Activated CD4-positive, alpha-beta T cell treated with anti-CD3 and anti-CD28 coated beads, Interleukin-2, amount 10 ng/mL, durations not matched to agents 24 days and 14 days (primary cell): Measurements from ENCODE around the gene PDCD4. TPM values are rescaled to one million over a fixed set of nuclear protein-coding genes. Genes with fewer than 3 reads are reported as not detected.

Source experiments
- DNase-seq: peaks from one replicate; pipeline ENCODE4 v3.0.0; 2022
- H3K27ac Mint-ChIP-seq: one replicate; pipeline ENCODE4 v1.8.0; 2022; ENCODE audit warnings: mild to moderate bottlenecking, mixed read lengths
- H3K27me3 Mint-ChIP-seq: one replicate; pipeline ENCODE4 v1.8.0; 2022; ENCODE audit warnings: mixed read lengths
- H3K36me3 Mint-ChIP-seq: one replicate; pipeline ENCODE4 v1.8.0; 2022; ENCODE audit warnings: low read depth, mild to moderate bottlenecking, mixed read lengths
- H3K4me1 Mint-ChIP-seq: one replicate; pipeline ENCODE4 v1.8.0; 2021; ENCODE audit warnings: mixed read lengths
- H3K4me3 Mint-ChIP-seq: one replicate; pipeline ENCODE4 v1.8.0; 2022; ENCODE audit warnings: mild to moderate bottlenecking, moderate library complexity, mixed read lengths
- H3K9me3 Mint-ChIP-seq: one replicate; pipeline ENCODE4 v1.8.0; 2021; ENCODE audit warnings: mixed read lengths
- intact Hi-C: fragments of 100-400 bp; cut with micrococcal nuclease; formaldehyde crosslinking; loops from one replicate; pipeline ENCODE4 v1.15.1; 2023
- total RNA-seq: library from RNA; stranded (reverse); gene quantifications from 2 replicates; pipeline ENCODE4 v1.2.3, GENCODE V29; 2022

The PDCD4 gene
- total RNA-seq, 1 donor from 2014 or later = 45.2 TPM

GRCh38 chr10:110918643-110919348 is 47.1 kb downstream of the PDCD4 start, which contains the start of gene BBIP1:
TSS of gene BBIP1 (minus strand) at chr10:110919180. CDS start at chr10:110918157, 1,023 bp downstream.
- H3K27ac Mint-ChIP-seq = peak within 1 kb of the TSS; percentile 99
- DNase-seq = no peak
- H3K4me3 Mint-ChIP-seq = peak within 1 kb of the TSS; percentile 91
- peaks cover 35% of the 10 kb centered on the region for H3K4me1 Mint-ChIP-seq
- no peaks in the 10 kb centered on the region for H3K27me3 Mint-ChIP-seq
- H3K9me3 Mint-ChIP-seq = no peaks in the 10 kb centered on the region
- H3K36me3 Mint-ChIP-seq = peaks cover 2% of the 10 kb centered on the region
- intact Hi-C loops = loop anchor here (1.0 to 2.0 kb wide), 7 partner anchors 15 to 614 kb away; partner anchors contain the start of genes SMC3 and SMNDC1

- intact Hi-C loops = loop anchor here (1.0 to 2.0 kb wide), 5 partner anchors 47 to 417 kb away; partner anchors contain the start of gene SMC3
- Mint-ChIP-seq H3K4me3 (peak within 1 kb of the TSS; percentile 91), H3K4me1 (peaks cover 40% of the 10 kb centered on the region)
These were observed 47.7 kb downstream of the PDCD4 start, which contains the start of gene SHOC2 for GRCh38 chr10:110919349-110919931. TSS of gene SHOC2 (plus strand) at chr10:110919604. CDS start at chr10:110964359, 44,755 bp downstream.

GRCh38 chr10:110919971-110920881 is 48.5 kb downstream of the PDCD4 start:
- Mint-ChIP-seq H3K36me3 (peaks cover 5% of the 10 kb centered on the region), H3K9me3 (no peaks in the 10 kb centered on the region), H3K27me3 (no peaks in the 10 kb centered on the region), H3K4me1 (peaks cover 40% of the 10 kb centered on the region), H3K27ac (peak overlapping the region; percentile 82), H3K4me3 (peak overlapping the region; percentile 91)
- intact Hi-C loops = loop anchor here (1.0 to 2.0 kb wide), 5 partner anchors 48 to 417 kb away; partner anchors contain the start of gene SMC3
- DNase-seq = peak; percentile 78

More at GRCh38 chr10:110919349-110919931, 47.7 kb downstream of the PDCD4 start, which contains the start of gene SHOC2:
- peak; percentile 99 for DNase-seq
- Mint-ChIP-seq H3K27ac (peak within 1 kb of the TSS; percentile 99), H3K36me3 (peaks cover 5% of the 10 kb centered on the region), H3K27me3 (no peaks in the 10 kb centered on the region), H3K9me3 (no peaks in the 10 kb centered on the region)

- DNase-seq = no peak
- intact Hi-C loops = no loop called here
- Mint-ChIP-seq H3K36me3 (peaks cover 3% of the 10 kb centered on the region), H3K27ac (peak overlapping the region; percentile 39), H3K9me3 (no peaks in the 10 kb centered on the region), H3K27me3 (no peaks in the 10 kb centered on the region), H3K4me3 (peak overlapping the region; percentile 5), H3K4me1 (peaks cover 35% of the 10 kb centered on the region)
These were observed 52.2 kb downstream of the PDCD4 start for GRCh38 chr10:110923856-110924493.

GRCh38 chr10:110927461-110927860 is 55.7 kb downstream of the PDCD4 start:
- peaks cover 24% of the 10 kb centered on the region for H3K4me1 Mint-ChIP-seq
- H3K27me3 Mint-ChIP-seq = no peaks in the 10 kb centered on the region
- H3K27ac Mint-ChIP-seq = no peak overlapping the region
- intact Hi-C loops = no loop called here
- no peaks in the 10 kb centered on the region for H3K9me3 Mint-ChIP-seq
- no peak overlapping the region for H3K4me3 Mint-ChIP-seq
- no peak for DNase-seq
- peaks cover 3% of the 10 kb centered on the region for H3K36me3 Mint-ChIP-seq

GRCh38 chr10:110931769-110932381 is 60.1 kb downstream of the PDCD4 start:
- H3K4me3 Mint-ChIP-seq = no peak overlapping the region
- no peaks in the 10 kb centered on the region for H3K27me3 Mint-ChIP-seq
- H3K27ac Mint-ChIP-seq = no peak overlapping the region
- H3K36me3 Mint-ChIP-seq = peaks cover 6% of the 10 kb centered on the region
- H3K4me1 Mint-ChIP-seq = peaks cover 8% of the 10 kb centered on the region
- intact Hi-C loops = no loop called here
- no peaks in the 10 kb centered on the region for H3K9me3 Mint-ChIP-seq
- DNase-seq = no peak

- Mint-ChIP-seq H3K27me3 (no peaks in the 10 kb centered on the region), H3K9me3 (no peaks in the 10 kb centered on the region), H3K4me1 (peaks cover 4% of the 10 kb centered on the region), H3K4me3 (no peak overlapping the region), H3K27ac (no peak overlapping the region), H3K36me3 (peaks cover 6% of the 10 kb centered on the region)
- intact Hi-C loops = no loop called here
- DNase-seq = no peak
These were observed 60.9 kb downstream of the PDCD4 start for GRCh38 chr10:110932505-110933180.

GRCh38 chr10:110936757-110937156 is 65.0 kb downstream of the PDCD4 start:
- Mint-ChIP-seq H3K27ac (no peak overlapping the region), H3K4me3 (no peak overlapping the region), H3K36me3 (peaks cover 19% of the 10 kb centered on the region), H3K27me3 (no peaks in the 10 kb centered on the region), H3K4me1 (peaks cover 4% of the 10 kb centered on the region), H3K9me3 (peaks cover 4% of the 10 kb centered on the region)
- intact Hi-C loops = no loop called here
- DNase-seq = no peak

GRCh38 chr10:110939419-110939818 is 67.7 kb downstream of the PDCD4 start:
- peaks cover 4% of the 10 kb centered on the region for H3K4me1 Mint-ChIP-seq
- peaks cover 42% of the 10 kb centered on the region for H3K36me3 Mint-ChIP-seq
- H3K4me3 Mint-ChIP-seq = no peak overlapping the region
- H3K27ac Mint-ChIP-seq = no peak overlapping the region
- no peaks in the 10 kb centered on the region for H3K27me3 Mint-ChIP-seq
- intact Hi-C loops = no loop called here
- H3K9me3 Mint-ChIP-seq = peaks cover 18% of the 10 kb centered on the region
- DNase-seq = no peak

- Mint-ChIP-seq H3K36me3 (peaks cover 57% of the 10 kb centered on the region), H3K27me3 (no peaks in the 10 kb centered on the region), H3K9me3 (peaks cover 27% of the 10 kb centered on the region), H3K4me1 (peaks cover 12% of the 10 kb centered on the region), H3K27ac (no peak overlapping the region), H3K4me3 (no peak overlapping the region)
- intact Hi-C loops = no loop called here
- no peak for DNase-seq
These were observed 73.2 kb downstream of the PDCD4 start for GRCh38 chr10:110944792-110945396.

GRCh38 chr10:110946496-110946895 is 74.8 kb downstream of the PDCD4 start:
- Mint-ChIP-seq H3K4me3 (no peak overlapping the region), H3K36me3 (peaks cover 53% of the 10 kb centered on the region), H3K4me1 (peaks cover 12% of the 10 kb centered on the region), H3K27ac (no peak overlapping the region), H3K27me3 (no peaks in the 10 kb centered on the region), H3K9me3 (peaks cover 23% of the 10 kb centered on the region)
- intact Hi-C loops = no loop called here
- no peak for DNase-seq

GRCh38 chr10:110947061-110947595 is 75.4 kb downstream of the PDCD4 start:
- Mint-ChIP-seq H3K27me3 (no peaks in the 10 kb centered on the region), H3K9me3 (peaks cover 23% of the 10 kb centered on the region), H3K36me3 (peaks cover 54% of the 10 kb centered on the region), H3K4me3 (no peak overlapping the region), H3K27ac (no peak overlapping the region), H3K4me1 (peaks cover 12% of the 10 kb centered on the region)
- intact Hi-C loops = no loop called here
- DNase-seq = no peak
